Nephron progenitor cell (in vitro differentiated cells): ENCODE measurements around the gene BCKDHA.

Experiments used
- DNase-seq: peaks from one replicate; pipeline ENCODE4 v3.0.0; 2021
- H3K27ac Mint-ChIP-seq: 2 replicates; pipeline ENCODE4 v1.8.0; 2021; ENCODE audit warnings: mild to moderate bottlenecking, moderate library complexity, mixed read lengths
- H3K27me3 Mint-ChIP-seq: 2 replicates; pipeline ENCODE4 v1.8.0; 2021; ENCODE audit warnings: mild to moderate bottlenecking, low read depth, mixed read lengths; ENCODE audit not compliant: poor library complexity
- H3K36me3 Mint-ChIP-seq: 2 replicates; pipeline ENCODE4 v1.8.0; 2021; ENCODE audit warnings: low read depth, mixed read lengths
- H3K4me1 Mint-ChIP-seq: 2 replicates; pipeline ENCODE4 v1.8.0; 2021; ENCODE audit warnings: mixed read lengths
- H3K4me3 Mint-ChIP-seq: 2 replicates; pipeline ENCODE4 v1.8.0; 2021; ENCODE audit warnings: mild to moderate bottlenecking, moderate library complexity, mixed read lengths
- H3K9me3 Mint-ChIP-seq: 2 replicates; pipeline ENCODE4 v1.8.0; 2021; ENCODE audit warnings: mild to moderate bottlenecking, moderate library complexity, mixed read lengths
- CTCF ChIP-seq: fragments of 200-600 bp; sonication (generic); IDR thresholded peaks from 2 replicates; pipeline ENCODE4 v1.5.0; 2021; ENCODE audit warnings: antibody characterized with exemption

BCKDHA gene

DNA sequence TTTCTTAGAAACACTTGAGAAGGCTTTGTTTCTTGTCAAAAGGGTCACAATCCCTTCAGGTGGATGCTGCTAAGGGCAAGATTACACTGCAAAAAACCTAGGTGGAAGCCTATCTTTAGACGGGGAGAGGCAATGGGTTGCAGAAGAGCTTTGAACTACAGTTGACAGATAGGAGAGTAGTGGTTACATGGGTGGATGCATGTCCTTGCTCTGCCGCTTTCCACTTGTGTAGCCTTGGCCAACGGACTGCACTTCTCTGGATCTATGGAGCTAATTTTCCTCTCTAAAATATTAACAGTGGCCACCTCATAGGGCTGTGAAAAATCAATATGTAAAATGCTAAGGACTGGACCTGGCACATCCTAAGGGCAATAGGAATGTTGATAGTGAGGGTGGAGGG is 980 bp downstream of the BCKDHA start:
- TF ChIP-seq CTCF: no peak
- H3K27me3 Mint-ChIP-seq: no peaks in the 10 kb centered on the region
- no peak for DNase-seq
- peaks cover 4% of the 10 kb centered on the region for H3K36me3 Mint-ChIP-seq
- H3K4me1 Mint-ChIP-seq: peaks cover 44% of the 10 kb centered on the region
- H3K9me3 Mint-ChIP-seq: no peaks in the 10 kb centered on the region
- peak overlapping the region; percentile 100 for H3K4me3 Mint-ChIP-seq
- peak overlapping the region; percentile 20 for H3K27ac Mint-ChIP-seq

GRCh38 chr19:41399091-41399490 is 1.5 kb downstream of the BCKDHA start:
- Mint-ChIP-seq H3K27me3 (no peaks in the 10 kb centered on the region), H3K36me3 (peaks cover 4% of the 10 kb centered on the region), H3K9me3 (no peaks in the 10 kb centered on the region), H3K27ac (peak overlapping the region; percentile 20), H3K4me3 (peak overlapping the region; percentile 100), H3K4me1 (peaks cover 44% of the 10 kb centered on the region)
- DNase-seq: no peak
- TF ChIP-seq CTCF: no peak

- Mint-ChIP-seq H3K4me3 (peak overlapping the region; percentile 100), H3K9me3 (no peaks in the 10 kb centered on the region)
These were observed 1.9 kb downstream of the BCKDHA start for GRCh38 chr19:41399525-41399924.

GRCh38 chr19:41401483-41401882 is 3.9 kb downstream of the BCKDHA start:
- Mint-ChIP-seq H3K9me3 (no peaks in the 10 kb centered on the region), H3K27me3 (no peaks in the 10 kb centered on the region), H3K4me3 (no peak overlapping the region), H3K27ac (peak overlapping the region; percentile 78), H3K36me3 (peaks cover 4% of the 10 kb centered on the region), H3K4me1 (peaks cover 29% of the 10 kb centered on the region)
- DNase-seq: no peak
- no peak for TF ChIP-seq CTCF

More at GRCh38 chr19:41399525-41399924, 1.9 kb downstream of the BCKDHA start:
- no peak for DNase-seq
- no peak overlapping the region for H3K27ac Mint-ChIP-seq
- no peak for TF ChIP-seq CTCF
- no peaks in the 10 kb centered on the region for H3K27me3 Mint-ChIP-seq
- peaks cover 44% of the 10 kb centered on the region for H3K4me1 Mint-ChIP-seq
- peaks cover 4% of the 10 kb centered on the region for H3K36me3 Mint-ChIP-seq

DNA sequence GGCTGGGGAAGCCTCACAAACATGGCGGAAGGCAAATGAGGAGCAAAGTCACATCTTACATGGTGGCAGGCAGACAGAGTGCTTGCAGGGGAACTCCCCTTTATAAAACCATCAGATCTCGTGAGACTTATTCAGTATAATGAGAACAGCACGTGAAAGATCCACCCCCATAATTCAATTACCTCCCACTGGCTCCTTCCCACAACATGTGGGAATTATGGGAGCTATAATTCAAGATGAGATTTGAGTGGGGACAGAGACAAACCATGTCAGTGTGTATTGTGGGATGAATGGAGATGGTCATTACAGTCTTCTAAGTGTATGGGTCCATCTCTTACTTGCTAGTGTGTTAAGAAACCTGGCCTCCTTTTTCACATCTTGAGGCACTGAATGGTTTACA is 4.4 kb downstream of the BCKDHA start:
- H3K4me3 Mint-ChIP-seq: no peak overlapping the region
- peaks cover 27% of the 10 kb centered on the region for H3K4me1 Mint-ChIP-seq
- DNase-seq: no peak
- TF ChIP-seq CTCF: no peak
- no peaks in the 10 kb centered on the region for H3K9me3 Mint-ChIP-seq
- no peak overlapping the region for H3K27ac Mint-ChIP-seq
- peaks cover 4% of the 10 kb centered on the region for H3K36me3 Mint-ChIP-seq
- H3K27me3 Mint-ChIP-seq: no peaks in the 10 kb centered on the region

- TF ChIP-seq CTCF: no peak
- Mint-ChIP-seq H3K4me3 (no peak overlapping the region), H3K9me3 (no peaks in the 10 kb centered on the region), H3K27me3 (no peaks in the 10 kb centered on the region), H3K27ac (no peak overlapping the region), H3K36me3 (peaks cover 4% of the 10 kb centered on the region), H3K4me1 (peaks cover 25% of the 10 kb centered on the region)
- DNase-seq: no peak
These were observed 5.8 kb downstream of the BCKDHA start for GRCh38 chr19:41403181-41403970.
